HG03025 (cell line): Measurements from ENCODE around the gene UTP4.

Source experiments
- ATAC-seq: cut with Tn5 transposase; IDR thresholded peaks from one replicate; pipeline ENCODE4 v1.9.1; 2021; ENCODE audit warnings: mild to moderate bottlenecking, moderate library complexity; ENCODE audit not compliant: unreplicated experiment, low FRiP score

UTP4 gene

GRCh38 chr16:69132424-69133252, at the start of gene UTP4, which contains the start of gene CHTF8:
Gene UTP4, plus strand, starts transcription at chr16:69132649. Its CDS starts 811 bp downstream, at chr16:69133460.
Gene CHTF8, minus strand, starts transcription at chr16:69132588. Its CDS starts 11,130 bp downstream, at chr16:69121458.
- ATAC-seq, result peak; percentile 86

GRCh38 chr16:69083306-69083941, 49.0 kb upstream of the UTP4 start:
- ATAC-seq, result no peak

GRCh38 chr16:69084289-69084688, 48.2 kb upstream of the UTP4 start:
- no peak for ATAC-seq

- ATAC-seq, result no peak
These were observed 47.3 kb upstream of the UTP4 start for GRCh38 chr16:69085032-69085695.

GRCh38 chr16:69087161-69087581, 45.3 kb upstream of the UTP4 start:
- ATAC-seq, result no peak

- ATAC-seq, result no peak
These were observed 43.8 kb upstream of the UTP4 start for GRCh38 chr16:69088684-69089083.

- no peak for ATAC-seq
These were observed 43.1 kb upstream of the UTP4 start for GRCh38 chr16:69089091-69089910.

GRCh38 chr16:69093974-69094373, 38.5 kb upstream of the UTP4 start:
- no peak for ATAC-seq

GRCh38 chr16:69094501-69094900, 37.9 kb upstream of the UTP4 start:
- no peak for ATAC-seq

- no peak for ATAC-seq
These were observed 37.3 kb upstream of the UTP4 start for GRCh38 chr16:69095193-69095592.

- no peak for ATAC-seq
These were observed 32.3 kb upstream of the UTP4 start for GRCh38 chr16:69100071-69100691.

GRCh38 chr16:69105501-69106361, 26.7 kb upstream of the UTP4 start, which contains the start of gene HAS3:
Gene HAS3, plus strand, starts transcription at chr16:69105653. Its CDS starts 3,743 bp downstream, at chr16:69109396.
- no peak for ATAC-seq

- ATAC-seq, result no peak
These were observed 25.7 kb upstream of the UTP4 start for GRCh38 chr16:69106491-69107315.

GRCh38 chr16:69107316-69107962, 25.0 kb upstream of the UTP4 start:
- no peak for ATAC-seq

- ATAC-seq, result no peak
These were observed 24.2 kb upstream of the UTP4 start for GRCh38 chr16:69108064-69108904.

- ATAC-seq, result no peak
These were observed 23.6 kb upstream of the UTP4 start for GRCh38 chr16:69108905-69109252.
